H1 (cell line): ENCODE results near the gene FOXS1. TPM values are rescaled to one million over a fixed set of nuclear protein-coding genes. Genes with fewer than 3 reads are reported as not detected.

Source experiments
- CTCF ChIA-PET: fragments of 300-600 bp; sonication (Branson Sonifier 250); formaldehyde crosslinking; loops from one replicate; lab custom pipeline; 2021; ENCODE audit not compliant: partially characterized antibody; lab: Charles Lee
- POLR2A ChIA-PET: fragments of 300-600 bp; sonication (Branson Sonifier 250); formaldehyde crosslinking; loops from one replicate; lab custom pipeline; 2021; ENCODE audit warnings: inconsistent platforms; ENCODE audit not compliant: partially characterized antibody; lab: Charles Lee
- DNase-seq, 2 experiments: peaks; one replicate each; pipeline versions ENCODE4 v3.0.0 to v3.0.0-alpha.2; 2010 to 2022; ENCODE audit warnings: low spot score in 2 of 2, low read depth in 1 of 2, mixed read lengths in 1 of 2
- FAIRE-seq: peaks from 2 replicates; lab custom pipeline; 2011; peaks lifted over from hg19 to GRCh38; lab: Jason Lieb, UNC
- H2AFZ ChIP-seq: 2 replicates; pipeline ENCODE4 v1.8.1; 2012; ENCODE audit warnings: low read length, inconsistent platforms
- H2AK5ac ChIP-seq: 2 replicates; pipeline ENCODE4 v1.6.1; 2013; ENCODE audit warnings: low read depth, low read length
- H2BK120ac ChIP-seq: replicated peaks from 2 replicates; pipeline ENCODE3; 2013; ENCODE audit warnings: low read depth, low read length, inconsistent platforms
- H2BK12ac ChIP-seq: 2 replicates; pipeline ENCODE4 v1.6.1; 2013; ENCODE audit warnings: low read depth, low read length
- H2BK15ac ChIP-seq: 2 replicates; pipeline ENCODE4 v1.6.1; 2013; ENCODE audit warnings: low read length
- H2BK20ac ChIP-seq: 2 replicates; pipeline ENCODE4 v1.6.1; 2013; ENCODE audit warnings: low read length
- H2BK5ac ChIP-seq: 2 replicates; pipeline ENCODE4 v1.6.1; 2013; ENCODE audit warnings: low read depth, low read length
- H3K14ac ChIP-seq: 2 replicates; pipeline ENCODE4 v1.6.1; 2013; ENCODE audit warnings: inconsistent platforms; ENCODE audit not compliant: insufficient read length
- H3K18ac ChIP-seq: 2 replicates; pipeline ENCODE4 v1.6.1; 2013; ENCODE audit warnings: low read length; ENCODE audit errors: extremely low read depth
- H3K23ac ChIP-seq: 2 replicates; pipeline ENCODE4 v1.6.1; 2013; ENCODE audit warnings: inconsistent platforms; ENCODE audit not compliant: insufficient read length
- H3K23me2 ChIP-seq: 2 replicates; pipeline ENCODE4 v1.6.1; 2013; ENCODE audit warnings: low read depth, low read length
- H3K27ac ChIP-seq: 2 replicates; pipeline ENCODE4 v1.6.1; 2011; ENCODE audit warnings: low read depth, low read length, inconsistent platforms
- H3K27me3 ChIP-seq, 4 experiments: replicated peaks in 1 of 4; 1 replicate in 1 of 4; 2 replicates in 3 of 4; pipeline versions ENCODE4 v1.6.1 to v1.8.1; 2011 to 2013; ENCODE audit warnings: low read length in 3 of 4, mild to moderate bottlenecking in 3 of 4, inconsistent platforms in 2 of 4, mixed read lengths in 2 of 4, moderate library complexity in 1 of 4; ENCODE audit not compliant: control insufficient read depth in 3 of 4, insufficient read depth in 3 of 4; ENCODE audit errors: extremely low read depth in 1 of 4
- H3K36me3 ChIP-seq, 4 experiments: 2 replicates each; pipeline versions ENCODE4 v1.6.1 to v1.8.1; 2011 to 2013; ENCODE audit warnings: mild to moderate bottlenecking in 4 of 4, low read length in 3 of 4, moderate library complexity in 2 of 4, control low read depth in 1 of 4, inconsistent platforms in 1 of 4; ENCODE audit not compliant: insufficient read depth in 4 of 4, control insufficient read depth in 2 of 4
- H3K4ac ChIP-seq: replicated peaks from 2 replicates; pipeline ENCODE3; 2013; ENCODE audit warnings: low read length, low read depth, mixed read lengths, inconsistent platforms; ENCODE audit not compliant: insufficient read length
- H3K4me1 ChIP-seq, 4 experiments: replicated peaks in 1 of 4; 1 replicate in 1 of 4; 2 replicates in 3 of 4; pipeline versions ENCODE4 v1.6.1 to v1.8.1; 2011 to 2013; ENCODE audit warnings: low read length in 3 of 4, inconsistent platforms in 2 of 4, mixed read lengths in 1 of 4; ENCODE audit not compliant: insufficient read depth in 4 of 4, control insufficient read depth in 3 of 4
- H3K4me2 ChIP-seq, 2 experiments: 2 replicates each; pipeline versions ENCODE4 v1.6.1 to v1.8.1; 2011 to 2013; ENCODE audit warnings: low read depth in 2 of 2, low read length in 2 of 2, control low read depth in 1 of 2, inconsistent platforms in 1 of 2, mild to moderate bottlenecking in 1 of 2; ENCODE audit not compliant: insufficient read depth in 1 of 2
- H3K4me3 ChIP-seq, 4 experiments: fragments of 200-600, 300-600 bp in 1 of 4; sonication (generic), shearing (Covaris generic), sonication (Bioruptor Twin) in 1 of 4; 2 replicates each; pipeline versions ENCODE4 v1.5.1 to v1.8.1; 2011 to 2016; ENCODE audit warnings: low read length in 4 of 4, low read depth in 3 of 4, control low read depth in 2 of 4, inconsistent platforms in 2 of 4, mild to moderate bottlenecking in 2 of 4, mixed read lengths in 1 of 4, moderate library complexity in 1 of 4; ENCODE audit not compliant: insufficient read depth in 2 of 4; ENCODE audit errors: extremely low read depth in 1 of 4
- H3K56ac ChIP-seq: replicated peaks from 2 replicates; pipeline ENCODE3; 2013; ENCODE audit warnings: low read depth, mild to moderate bottlenecking, mixed read lengths, low read length, inconsistent platforms; ENCODE audit not compliant: insufficient read length
- H3K79me1 ChIP-seq: 2 replicates; pipeline ENCODE4 v1.6.1; 2013; ENCODE audit warnings: low read depth, low read length, control low read depth
- H3K79me2 ChIP-seq, 2 experiments: 2 replicates each; pipeline versions ENCODE4 v1.6.1 to v1.8.1; 2012 to 2013; ENCODE audit warnings: low read length in 2 of 2, mild to moderate bottlenecking in 2 of 2, inconsistent platforms in 1 of 2; ENCODE audit not compliant: insufficient read depth in 2 of 2, control insufficient read depth in 1 of 2
- H3K9ac ChIP-seq, 4 experiments: replicated peaks in 1 of 4; 1 replicate in 1 of 4; 2 replicates in 3 of 4; pipeline versions ENCODE4 v1.6.1 to v1.8.1; 2011 to 2013; ENCODE audit warnings: low read depth in 3 of 4, low read length in 3 of 4, control low read depth in 2 of 4, mild to moderate bottlenecking in 2 of 4, moderate library complexity in 2 of 4, inconsistent platforms in 1 of 4; ENCODE audit errors: extremely low read depth in 1 of 4
- H3K9me3 ChIP-seq, 2 experiments: 2 replicates each; pipeline versions ENCODE4 v1.6.1 to v1.8.1; 2012 to 2013; ENCODE audit warnings: mild to moderate bottlenecking in 2 of 2, moderate library complexity in 2 of 2, control low read depth in 1 of 2, inconsistent platforms in 1 of 2, low read depth in 1 of 2, low read length in 1 of 2, mixed read lengths in 1 of 2; ENCODE audit not compliant: insufficient read depth in 2 of 2
- H4K20me1 ChIP-seq, 2 experiments: replicated peaks in 1 of 2; 2 replicates each; pipeline versions ENCODE3 to v1.8.1; 2011 to 2013; ENCODE audit warnings: inconsistent platforms in 2 of 2, low read length in 2 of 2, mild to moderate bottlenecking in 1 of 2; ENCODE audit not compliant: insufficient read depth in 2 of 2, control insufficient read depth in 1 of 2
- H4K5ac ChIP-seq: 2 replicates; pipeline ENCODE4 v1.6.1; 2013; ENCODE audit warnings: low read length, low read depth, mixed read lengths, inconsistent platforms; ENCODE audit not compliant: insufficient read length
- H4K8ac ChIP-seq: 2 replicates; pipeline ENCODE4 v1.8.0; 2013; ENCODE audit warnings: mild to moderate bottlenecking, moderate library complexity, low read length, inconsistent platforms; ENCODE audit not compliant: insufficient read depth; ENCODE audit errors: extremely low read depth
- H4K91ac ChIP-seq: replicated peaks from 2 replicates; pipeline ENCODE3; 2013; ENCODE audit warnings: low read length, mixed read lengths, inconsistent platforms; ENCODE audit not compliant: insufficient read length
- EGR1 ChIP-seq: IDR thresholded peaks from 2 replicates; pipeline ENCODE4 v1.6.1; 2011; ENCODE audit warnings: low read depth, low read length, borderline replicate concordance
- KDM1A ChIP-seq: fragments of 200-600, 300-600 bp; sonication (generic); IDR thresholded peaks from 2 replicates; pipeline ENCODE4 v1.7.1; 2016; ENCODE audit warnings: mild to moderate bottlenecking, low read length, borderline replicate concordance
- POU5F1 ChIP-seq: IDR thresholded peaks from 2 replicates; pipeline ENCODE4 v1.6.1; 2011; ENCODE audit warnings: low read depth, mild to moderate bottlenecking, low read length, moderate library complexity
- WGBS, 2 experiments: shearing (Covaris generic) in 1 of 2; methylation state at CpG; one replicate each; pipeline versions ENCODE4 v1.1.6 to v1.1.7; 2013 to 2015; ENCODE audit warnings: low lambda C conversion rate in 2 of 2, mixed read lengths in 2 of 2, inconsistent platforms in 1 of 2, low coverage in 1 of 2, missing lambda C conversion rate in 1 of 2; ENCODE audit not compliant: insufficient replicate concordance in 2 of 2, insufficient coverage in 1 of 2, insufficient read length in 1 of 2; ENCODE audit errors: extremely low coverage in 1 of 2, missing lambda C conversion rate in 1 of 2; 5-methylcytosine and 5-hydroxymethylcytosine counted together
- polyA plus RNA-seq, 7 experiments: library from polyadenylated mRNA; depleted of rRNA in 3 of 7; stranded (reverse) in 5 of 7; unstranded in 2 of 7; fragments of >200 nt in 5 of 7; fragments of 200-250 nt in 2 of 7; gene quantifications; 1 replicate in 5 of 7; 2 replicates in 1 of 7; 4 replicates in 1 of 7; pipeline versions ENCODE4 v1.2.1 to v1.2.3, GENCODE V29; 2011 to 2013; ENCODE audit warnings: missing spikeins in 2 of 7, mixed read lengths in 2 of 7
- total RNA-seq: library from RNA; stranded (reverse); fragmentation: NEBNext Ultra II Directional; extraction: Animal tissue kit (Norgen Biotek cat#: 25700); gene quantifications from 2 replicates; pipeline ENCODE4 v1.2.1, GENCODE V29; 2021

The FOXS1 gene
- total and polyA plus RNA-seq, 2 of the 8 experiments (the other 6 are each of a cell fraction or from before 2014, with no cell fraction given) = 0.45 TPM; not detected in 1

DNA sequence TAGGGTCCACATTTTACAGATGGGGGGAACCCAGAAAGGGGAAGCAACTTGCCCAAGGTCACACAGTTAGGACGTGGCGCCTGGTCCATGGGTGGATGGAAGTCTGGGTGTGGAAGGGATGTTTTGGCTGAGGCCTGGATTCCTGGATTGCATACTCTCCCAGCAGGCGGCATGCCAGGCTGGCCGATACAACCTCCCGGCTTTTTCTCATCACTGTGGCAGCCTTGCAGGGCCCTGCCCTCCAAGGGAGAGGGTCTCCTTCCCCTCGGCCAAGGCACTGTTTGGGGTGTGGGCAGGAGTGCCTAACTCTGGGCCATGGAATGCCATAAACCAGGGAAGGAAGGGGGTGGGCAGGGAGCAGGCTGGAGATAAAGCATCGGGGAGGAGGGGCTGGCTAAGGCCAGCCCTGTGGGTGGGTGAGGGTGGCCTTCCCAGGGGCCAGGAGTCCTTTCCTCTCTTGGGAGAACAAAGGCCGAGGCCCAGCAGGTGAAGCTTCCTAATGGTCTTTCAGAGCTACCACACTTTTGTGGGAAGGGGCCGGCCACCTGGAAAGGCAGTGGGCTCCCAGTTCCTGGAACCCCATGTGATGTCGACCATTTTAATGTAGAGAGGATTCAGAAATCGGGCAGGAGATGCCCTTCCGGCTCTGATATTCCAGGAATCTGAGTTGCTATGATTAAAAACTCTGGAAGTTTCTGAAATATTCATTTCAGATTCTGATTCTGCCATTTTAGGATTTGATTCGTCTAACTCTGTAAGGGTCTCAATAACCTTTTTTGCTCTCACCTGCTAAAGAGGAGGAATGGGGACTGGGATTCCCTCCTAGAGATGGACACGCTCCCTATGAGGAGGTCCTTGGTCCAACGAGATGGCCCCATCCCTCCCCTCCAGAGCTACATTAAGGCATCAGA is 4.2 kb downstream of the FOXS1 start:
- Histone ChIP-seq H3K4me3 (no peak overlapping the region), H2BK12ac (peak overlapping the region; percentile 70; the same call in 1 of the 2 replicates), H2BK15ac (no peak overlapping the region), H2BK120ac (peak overlapping the region; percentile 0), H3K9me3 (no peaks in the 10 kb centered on the region), H3K4ac (no peak overlapping the region), H2BK5ac (no peak overlapping the region), H3K79me1 (no peaks in the 10 kb centered on the region), H3K23me2 (peaks cover 4% of the 10 kb centered on the region), H4K20me1 (no peaks in the 10 kb centered on the region), H2BK20ac (peak overlapping the region; percentile 40), H3K9ac (no peak overlapping the region), H4K8ac (no peak overlapping the region), H3K14ac (no peak overlapping the region), H3K23ac (no peak overlapping the region), H3K27ac (no peak overlapping the region), H3K27me3 (no peaks in the 10 kb centered on the region), H2AK5ac (peak overlapping the region; percentile 56; the same call in 1 of the 2 replicates), H4K5ac (no peak overlapping the region), H3K79me2 (no peaks in the 10 kb centered on the region), H2AFZ (peak overlapping the region; percentile 29; the same call in 1 of the 2 replicates), H3K36me3 (no peaks in the 10 kb centered on the region), H3K4me2 (no peak overlapping the region), H4K91ac (peak overlapping the region; percentile 45), H3K18ac (peak overlapping the region; percentile 71), H3K56ac (no peak overlapping the region), H3K4me1 (peaks cover 4 to 37% (median 35%) of the 10 kb centered on the region in 4 experiments)
- 75% methylated on average over 15 of the region's 15 CpGs; no CpG with 5 or more reads in 1 of the 2 experiments for WGBS, 2 experiments
- TF ChIP-seq POU5F1 = no peak
- no peak for TF ChIP-seq EGR1
- TF ChIP-seq KDM1A = no peak
- no peak for DNase-seq
- CTCF ChIA-PET = interaction anchor here (0.6 to 2.4 kb wide), 2 partner anchors 18 to 112 kb away, joined by 3 to 7 read pairs; no protein-coding TSS in a partner anchor
- POLR2A ChIA-PET = no interaction called here
- FAIRE-seq = no peak
